Hematopoietic multipotent progenitor cell treated with erythropoietin and hydrocortisone succinate and interleukin-3 and kit ligand, for 4 days (in vitro differentiated cells): ENCODE data around the gene LETM1.
A peak's percentile ranks its signal among the peaks of the same experiment; 100 is the strongest.

Experiments
- DNase-seq: peaks from one replicate; pipeline ENCODE4 v3.0.0-alpha.2; 2015

LETM1 gene

DNA sequence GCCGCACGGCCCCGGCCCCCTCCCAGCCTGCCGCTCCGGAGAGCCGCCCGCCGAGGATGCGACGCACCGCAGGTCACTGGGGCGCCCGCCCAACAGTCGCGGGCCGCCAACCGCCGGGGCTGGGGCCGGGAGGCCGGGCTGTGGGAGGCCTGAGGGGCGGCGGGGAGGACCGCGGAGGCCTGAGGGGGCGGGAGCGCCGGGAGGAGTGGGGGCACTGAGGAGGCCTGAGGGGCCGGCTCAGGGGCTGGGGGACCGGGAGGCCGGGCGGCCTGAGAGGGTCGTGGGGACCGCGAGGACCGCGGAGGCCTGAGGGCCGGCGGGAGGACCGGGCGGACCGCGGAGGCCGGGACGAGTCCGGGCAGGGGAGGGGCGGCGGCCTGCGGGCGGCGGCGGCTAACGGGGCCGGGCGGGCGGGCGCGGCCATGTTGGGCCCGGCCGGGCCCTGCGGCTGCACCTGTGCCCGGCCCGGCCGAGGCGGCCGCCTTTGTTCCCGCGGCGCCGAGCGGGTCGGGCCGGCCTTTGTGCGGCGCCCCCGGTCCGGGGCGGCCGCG, 15.6 kb upstream of the LETM1 start:
- DNase-seq: peak; percentile 65

DNA sequence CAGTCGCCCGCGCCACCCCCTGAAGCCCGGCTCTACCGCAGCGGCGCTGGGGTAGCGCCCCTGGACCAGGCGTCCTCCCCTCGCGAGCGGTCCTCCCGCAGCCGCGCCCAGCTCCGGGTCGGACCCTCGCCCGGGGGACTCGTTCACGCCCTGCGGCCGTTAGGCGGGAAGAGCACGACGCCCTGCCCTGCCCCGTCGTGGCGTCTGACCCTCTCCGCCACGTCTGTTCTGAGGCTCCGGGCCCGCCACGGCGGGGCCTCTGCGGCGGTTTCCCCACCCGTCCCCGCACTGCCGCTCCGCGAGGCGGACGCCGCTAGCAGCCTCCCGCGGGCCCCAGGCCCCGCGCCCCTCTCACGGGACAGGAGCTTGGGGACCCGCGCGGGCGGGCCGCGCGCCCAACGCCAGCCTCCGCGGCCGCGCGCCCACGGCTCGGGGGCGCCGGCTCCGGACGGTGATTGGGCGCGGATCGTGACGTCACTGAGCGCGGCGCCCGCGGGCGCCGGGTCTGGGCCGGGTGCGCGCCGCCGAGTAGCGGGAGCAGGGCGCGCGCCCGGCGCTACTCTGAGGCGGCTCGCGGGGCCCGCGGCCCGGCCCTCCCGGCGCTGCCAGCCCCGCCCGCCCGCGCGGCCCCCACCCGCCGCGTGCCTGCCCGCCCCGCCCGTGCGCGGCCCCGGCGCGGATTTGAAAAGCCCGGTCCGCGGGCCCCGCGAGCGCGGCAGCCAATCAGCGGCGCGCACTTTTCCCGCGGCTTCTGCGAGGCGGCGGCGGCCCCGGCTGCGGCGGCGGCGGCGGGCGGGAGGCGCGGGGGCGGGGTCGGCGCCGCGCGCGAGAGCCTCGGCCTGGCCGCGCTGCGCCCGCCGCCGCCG, 14.9 kb upstream of the LETM1 start, which contains the start of gene NSD2:
NSD2 (plus strand) TSS at position 816 of the 866 bp plus-strand sequence. CDS start 29,262 bp downstream, outside the sequence.
- DNase-seq: peak; percentile 95

DNA sequence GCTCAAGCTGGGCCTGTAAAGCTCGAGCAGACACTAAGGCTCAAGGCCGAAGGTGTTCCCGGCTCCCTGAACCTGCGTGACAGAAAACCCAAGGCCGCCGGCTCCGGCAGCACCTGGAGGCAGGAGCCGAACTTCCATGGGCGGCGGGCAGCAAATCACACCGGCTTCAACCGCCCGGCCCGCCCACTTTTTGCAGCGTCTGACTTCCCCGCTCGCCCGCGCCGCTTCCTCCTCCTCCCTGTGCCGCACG, 14.3 kb upstream of the LETM1 start:
- peak; percentile 95 for DNase-seq

DNA sequence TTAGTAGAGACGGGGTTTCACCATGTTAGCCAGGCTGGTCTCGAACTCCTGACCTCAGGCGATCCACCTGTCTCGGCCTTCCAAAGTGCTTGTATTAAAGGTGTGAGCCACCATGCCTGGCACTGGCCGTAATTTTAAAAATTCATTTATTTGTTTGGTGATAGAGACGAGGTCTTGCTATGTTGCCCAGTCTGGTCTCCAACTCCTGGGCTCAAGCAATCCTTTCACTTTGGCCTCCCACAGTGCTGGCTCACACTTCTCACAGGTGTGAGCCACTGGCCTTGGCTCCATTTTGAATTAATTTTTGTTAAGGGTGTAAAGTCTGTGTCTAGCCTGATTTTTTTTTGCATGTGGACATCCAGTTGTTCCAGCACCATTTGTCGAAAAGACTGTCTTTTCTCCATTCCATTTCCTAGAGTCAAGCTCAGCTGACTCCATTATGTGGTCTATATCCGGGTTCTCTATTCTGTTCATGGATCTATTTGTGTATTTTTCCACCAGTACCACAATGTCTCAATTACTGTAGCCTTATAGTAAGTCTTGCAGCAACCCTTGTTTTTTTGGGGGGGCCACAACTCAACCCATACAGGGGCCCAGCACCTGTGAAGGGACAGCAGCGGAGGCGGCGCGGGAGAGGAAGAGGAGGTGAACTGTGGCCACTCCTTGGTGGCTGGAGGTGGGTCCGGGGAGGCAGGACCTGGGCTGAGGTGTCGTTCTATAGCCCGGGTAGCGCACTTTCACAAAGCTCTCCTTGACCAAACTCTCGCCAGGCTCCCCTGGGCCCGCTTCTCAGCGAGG, 13.8 kb upstream of the LETM1 start:
- DNase-seq: no peak

DNA sequence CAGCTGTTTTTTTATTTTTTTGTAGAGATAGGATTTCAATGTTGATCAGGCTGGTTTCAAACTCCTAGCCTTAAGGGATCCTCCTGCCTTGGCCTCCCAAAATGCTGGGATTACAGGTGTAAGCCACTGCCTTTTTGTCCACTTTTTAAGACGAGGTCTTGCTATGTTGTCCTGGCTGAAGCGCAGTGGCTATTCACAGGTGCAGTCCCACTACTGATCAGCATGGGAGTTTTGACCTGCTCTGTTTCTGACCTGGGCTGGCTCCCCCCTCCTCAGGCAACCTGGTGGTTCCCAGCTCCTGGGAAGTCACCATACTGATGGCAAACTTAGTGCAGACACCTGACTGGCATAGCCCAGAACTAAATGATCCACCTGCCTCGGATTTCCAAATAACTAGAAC, 13.0 kb upstream of the LETM1 start:
- DNase-seq: no peak

DNA sequence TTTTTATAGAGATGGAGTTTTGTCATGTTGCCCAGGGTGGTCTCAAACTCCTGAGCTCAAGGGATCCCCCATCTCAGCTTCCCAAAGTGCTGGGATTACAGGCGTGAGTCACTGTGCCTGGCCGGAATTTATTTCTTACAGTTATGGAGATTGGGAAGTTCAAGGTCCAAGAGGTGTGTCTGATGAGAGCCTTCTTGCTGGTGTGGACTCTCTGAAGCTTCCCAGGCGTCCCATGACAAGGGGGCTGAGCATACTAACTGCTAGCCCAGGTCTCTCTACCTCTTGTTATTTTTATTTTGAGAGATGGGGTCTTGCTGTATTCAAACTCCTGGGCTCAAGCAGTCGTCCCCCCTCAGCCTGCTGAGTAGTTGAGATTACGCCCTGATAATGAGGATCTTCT, 12.3 kb upstream of the LETM1 start:
- DNase-seq: no peak

DNA sequence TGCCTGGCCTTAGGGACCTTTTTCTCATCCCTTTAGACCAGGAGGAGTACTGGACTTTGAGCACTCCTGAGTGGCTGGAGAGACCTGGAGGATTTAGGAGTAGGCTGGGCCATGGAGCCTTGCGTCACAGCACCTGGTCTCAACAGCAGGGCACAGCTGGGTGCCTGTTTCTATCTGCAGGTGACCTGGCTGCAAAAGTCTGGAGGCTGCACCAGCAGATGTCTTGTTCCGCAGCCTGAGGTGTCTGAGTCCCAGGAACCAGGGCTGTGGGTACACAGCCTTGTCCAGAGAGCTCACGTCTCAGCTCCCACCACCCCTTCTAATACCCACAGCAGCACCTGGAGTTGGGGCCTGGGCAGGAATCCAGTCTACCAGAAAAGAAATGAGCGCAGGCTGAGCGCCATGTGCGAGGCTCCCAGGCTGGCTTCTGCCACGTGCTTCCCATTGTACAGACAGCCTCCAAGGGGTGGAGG, 10.3 kb upstream of the LETM1 start:
- DNase-seq: no peak

DNA sequence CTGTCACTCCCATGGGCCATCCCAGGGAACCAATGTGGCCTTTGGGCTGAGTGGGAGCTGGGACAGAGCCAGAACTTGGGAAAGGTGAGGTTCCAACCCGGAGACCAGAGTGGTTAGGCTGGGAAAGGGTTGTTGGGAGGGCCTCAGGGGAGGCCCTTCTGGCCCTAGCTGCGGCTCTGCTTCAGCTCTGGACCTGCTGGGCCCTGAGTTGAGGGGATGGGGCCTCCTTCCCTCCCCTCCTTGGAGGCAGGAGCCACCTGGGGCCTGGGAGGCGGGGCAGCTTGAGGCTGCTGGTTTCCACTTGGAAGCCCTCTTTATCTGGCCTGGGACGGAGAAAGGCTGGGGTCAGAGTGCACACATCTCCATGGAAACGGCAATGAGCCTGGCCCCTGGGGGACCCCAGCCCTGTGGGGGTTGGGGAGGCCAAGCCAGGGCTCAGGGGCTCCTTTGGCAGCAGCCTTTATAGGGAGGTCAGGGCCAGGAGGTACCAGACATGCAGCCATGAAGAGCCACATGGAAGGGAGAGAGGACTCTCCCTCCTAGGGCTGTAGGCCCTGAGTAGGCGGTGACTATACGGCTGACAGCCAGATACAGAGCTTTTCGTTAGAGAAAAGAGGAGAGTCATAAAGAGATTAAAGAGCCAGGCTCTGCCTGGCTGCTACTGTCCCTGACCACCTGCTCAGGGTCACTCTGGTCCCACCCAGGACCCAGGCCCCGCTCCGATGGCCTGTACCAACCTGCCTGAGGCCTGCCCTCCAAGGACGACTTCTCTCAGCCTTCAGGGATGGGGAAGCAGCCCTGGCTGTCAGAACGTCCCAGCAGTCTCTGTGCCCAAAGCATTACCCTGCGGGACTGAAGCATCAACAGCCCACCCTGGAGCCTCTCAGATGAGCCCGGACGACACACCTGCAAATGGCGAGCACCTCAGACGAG, 8.4 kb upstream of the LETM1 start:
- no peak for DNase-seq

DNA sequence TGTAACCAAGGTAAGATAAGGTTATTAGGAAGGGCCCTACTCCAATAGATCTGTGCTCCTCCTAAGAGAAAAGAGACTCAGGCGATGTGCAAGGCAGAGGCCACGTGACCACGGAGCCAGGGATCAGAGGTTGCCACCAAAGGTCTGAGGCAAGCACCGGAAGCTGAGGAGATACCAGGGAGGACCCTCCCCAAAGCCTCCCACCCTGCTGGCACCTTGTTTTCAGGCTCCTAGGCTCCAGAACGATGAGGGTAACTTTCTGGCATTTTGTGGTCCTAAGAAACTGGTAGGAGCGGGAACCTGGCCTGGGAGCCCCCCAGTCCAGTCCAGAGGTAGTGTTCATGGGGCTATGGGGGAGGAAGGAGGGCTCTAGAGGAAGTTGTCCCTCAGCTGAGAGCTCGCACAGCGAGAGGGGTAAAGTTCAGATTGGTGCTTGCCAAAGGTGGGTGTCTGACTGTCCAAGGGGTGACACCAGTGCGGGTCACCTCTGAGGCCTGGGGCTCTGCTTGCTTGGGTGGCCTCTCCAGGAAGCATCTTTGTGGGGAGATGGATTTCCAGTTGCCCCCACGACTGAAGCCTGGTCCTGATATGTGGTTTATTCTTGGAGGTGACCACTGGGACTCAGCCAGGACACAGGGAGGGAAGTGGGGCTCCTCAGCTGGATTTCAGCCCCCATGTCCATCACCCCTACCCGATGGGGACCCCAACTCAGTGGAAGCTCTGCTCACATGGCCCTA, 7.5 kb upstream of the LETM1 start:
- no peak for DNase-seq

DNA sequence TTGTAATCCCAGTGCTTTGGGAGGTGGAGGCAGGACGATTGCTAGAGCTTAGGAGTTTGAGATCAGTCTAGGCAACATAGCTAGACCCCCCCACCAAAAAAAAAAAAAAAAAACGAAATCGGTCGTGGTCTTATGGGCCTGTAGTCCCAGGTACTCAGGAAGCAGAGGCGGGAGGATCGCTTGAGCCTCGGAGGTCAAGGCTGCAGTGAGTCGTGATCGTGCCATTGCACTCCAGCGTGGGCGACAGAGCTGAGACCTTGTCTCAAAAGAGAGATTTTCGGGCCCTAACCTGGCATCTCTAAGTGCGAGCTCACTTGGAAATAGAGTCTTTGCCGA, 7.0 kb upstream of the LETM1 start:
- no peak for DNase-seq

DNA sequence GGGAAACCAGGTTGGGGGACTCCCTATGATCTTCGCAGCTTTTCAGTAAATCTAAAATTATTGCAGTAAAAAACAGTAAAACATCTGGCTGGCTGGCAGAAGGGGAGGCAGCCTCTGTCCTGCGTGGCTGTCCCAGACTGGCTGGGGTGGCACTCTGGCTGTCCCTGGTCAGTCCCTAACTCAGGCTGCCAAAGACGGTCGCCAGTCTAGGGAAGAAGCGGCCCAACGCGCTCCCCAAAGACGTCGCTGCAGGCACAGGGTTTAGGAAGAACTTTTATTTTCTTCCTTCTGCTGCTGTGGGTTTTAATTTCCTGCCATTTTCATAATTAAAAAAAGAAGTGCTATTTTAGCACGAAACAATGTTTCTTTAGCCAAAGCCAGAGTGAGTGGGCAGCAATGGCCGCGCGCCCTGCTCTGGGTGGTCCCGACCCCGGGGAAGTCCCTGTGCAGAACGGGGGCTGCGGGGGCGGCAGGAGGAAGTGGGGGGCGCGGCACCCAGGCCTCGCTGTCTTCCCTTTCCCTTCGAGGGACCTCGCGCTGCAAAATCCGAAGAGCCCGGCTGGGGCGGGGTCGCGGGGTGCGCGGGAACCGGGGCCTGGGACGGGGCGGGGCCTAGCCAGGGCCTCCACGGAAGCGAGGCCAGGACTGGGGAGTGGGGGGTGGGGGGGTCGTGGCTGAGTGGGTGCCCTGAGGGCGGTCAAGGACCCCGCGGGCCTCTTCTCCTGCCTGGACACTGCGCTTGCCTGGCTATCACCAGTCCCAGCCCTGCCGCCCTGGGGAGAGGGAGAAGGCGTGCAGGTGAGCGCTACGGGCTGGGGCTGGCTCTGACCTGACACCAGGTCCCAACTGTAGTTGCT, 6.3 kb upstream of the LETM1 start:
- peak; percentile 64 for DNase-seq

DNA sequence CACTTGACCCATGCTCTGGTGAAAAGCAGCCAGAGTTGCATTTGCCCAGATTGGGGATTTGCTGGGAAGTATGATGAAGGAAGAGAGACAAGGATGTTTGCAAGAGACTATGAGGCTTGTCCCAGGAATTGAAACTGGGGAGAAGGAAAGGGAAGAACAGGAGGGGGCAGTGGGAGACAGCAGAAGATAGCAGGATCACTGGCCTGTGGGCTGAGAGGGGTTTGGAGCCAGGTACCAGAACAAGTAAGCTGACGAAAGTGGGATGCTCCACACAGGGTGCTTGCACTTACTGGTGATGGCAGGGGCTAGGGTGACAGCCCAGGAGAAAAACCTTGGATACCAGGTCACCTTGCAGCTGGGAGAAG, 3.4 kb upstream of the LETM1 start:
- DNase-seq: no peak

DNA sequence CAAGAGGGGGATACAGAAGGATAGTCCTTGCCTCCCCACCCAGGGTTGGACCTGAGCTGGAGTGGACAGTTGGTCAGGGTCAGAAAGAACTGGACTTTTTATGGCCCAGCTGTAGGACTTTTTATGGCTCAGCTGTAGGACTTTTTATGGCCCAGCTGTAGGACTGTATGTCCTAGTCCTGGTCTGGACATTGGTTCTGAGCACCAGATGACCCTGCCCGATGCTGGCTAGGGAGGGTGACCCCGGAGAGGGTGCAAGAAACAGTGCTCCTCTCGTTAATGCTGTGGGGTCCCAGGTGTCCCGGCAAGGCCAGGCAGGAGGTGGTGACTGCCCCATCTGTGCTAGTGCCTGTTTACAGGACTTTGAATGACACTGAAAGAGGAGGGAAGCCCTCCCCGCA, 2.0 kb upstream of the LETM1 start:
- no peak for DNase-seq

DNA sequence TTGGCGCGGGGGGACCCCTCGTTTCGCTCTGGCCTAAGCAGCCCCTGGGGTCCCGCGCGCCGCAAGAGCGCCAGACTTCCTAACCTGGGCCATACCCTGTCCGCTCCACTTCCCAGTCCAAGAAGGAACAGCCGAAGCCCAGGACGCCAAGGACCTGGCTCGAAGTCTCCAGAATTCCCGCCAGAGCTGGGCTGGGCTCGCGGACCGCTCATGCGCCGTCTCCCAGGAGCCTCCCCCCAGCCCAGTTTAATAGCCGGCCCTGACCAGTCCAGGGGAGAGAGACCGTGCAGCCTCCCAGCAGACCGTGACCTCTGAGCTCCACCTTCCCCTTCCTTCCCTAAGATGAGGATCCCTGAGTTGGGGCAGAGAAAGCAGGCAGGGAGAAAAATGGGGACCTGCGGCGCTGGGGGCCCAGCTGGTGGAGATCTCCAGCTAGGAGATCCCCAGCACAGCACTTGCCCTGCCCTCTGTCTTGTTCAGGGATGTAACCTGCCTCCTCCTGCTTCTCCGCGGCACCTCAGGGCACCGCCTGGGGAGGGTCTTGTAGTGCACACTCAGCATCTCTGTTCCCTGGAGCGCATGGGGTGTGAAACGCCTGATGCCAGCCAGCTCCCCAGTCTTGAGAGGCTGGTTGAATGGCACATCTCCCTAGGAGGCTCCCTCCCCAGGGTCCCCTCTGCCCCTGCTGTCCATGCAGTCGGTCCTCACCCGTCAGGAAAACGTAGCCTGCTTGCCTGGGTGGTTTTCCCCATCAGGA, 1.2 kb upstream of the LETM1 start:
- DNase-seq: peak; percentile 26

DNA sequence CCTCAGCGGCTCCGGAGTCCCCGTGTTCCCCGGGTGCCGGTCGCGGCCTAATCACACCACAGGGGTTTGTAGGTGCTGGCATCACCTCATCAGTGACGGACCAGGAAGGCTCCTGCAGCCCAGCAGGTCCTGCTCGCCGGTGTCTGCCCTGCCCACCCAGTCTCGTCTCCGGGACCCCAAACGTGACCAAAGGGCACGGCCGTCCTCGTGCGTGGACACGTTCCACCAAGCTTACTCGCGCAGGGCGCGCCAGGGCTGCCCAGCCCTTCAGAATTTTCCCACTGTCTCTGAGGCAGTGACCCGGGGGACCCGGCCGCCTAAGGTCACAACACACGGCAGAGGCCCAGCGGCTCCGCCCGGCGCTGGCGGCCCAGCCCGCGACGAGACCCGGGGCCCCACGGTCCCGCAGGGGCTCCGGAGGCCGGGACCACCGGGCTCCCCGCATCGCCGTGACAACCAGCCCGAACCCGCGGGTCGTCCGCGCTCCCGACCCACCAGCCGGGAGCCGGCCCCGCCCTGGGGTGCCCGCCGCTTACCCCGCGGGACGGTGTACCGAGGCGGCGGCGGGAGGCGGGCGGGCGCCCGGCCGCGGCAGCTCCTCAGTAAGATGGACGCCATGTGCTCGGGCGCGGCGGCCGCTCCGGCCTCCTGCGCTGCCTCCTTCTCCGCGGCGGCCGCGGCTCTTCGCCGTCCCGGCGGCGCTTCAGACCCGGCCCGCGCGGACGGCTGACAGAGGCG, 454 bp downstream of the LETM1 start:
- DNase-seq: peak; percentile 47

DNA sequence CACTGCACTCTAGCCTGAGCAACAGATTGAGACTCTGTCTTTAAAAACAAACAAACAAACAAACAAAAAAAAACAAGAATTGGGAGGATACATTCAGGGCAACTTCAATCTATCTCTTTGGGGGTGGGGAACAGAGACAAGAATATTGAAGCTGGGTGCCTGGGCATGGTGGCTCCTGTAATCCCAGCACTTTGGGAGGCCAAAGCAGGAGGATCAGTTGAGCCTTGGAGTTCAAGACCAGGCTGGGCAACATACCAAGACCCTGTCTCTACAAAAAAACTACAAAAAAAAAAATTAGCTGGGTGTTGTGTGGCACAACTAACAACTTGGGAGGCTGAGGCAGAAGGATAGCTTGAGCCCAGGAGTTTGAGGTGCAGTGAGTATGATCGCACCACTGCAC, 1.2 kb downstream of the LETM1 start:
- DNase-seq: no peak

DNA sequence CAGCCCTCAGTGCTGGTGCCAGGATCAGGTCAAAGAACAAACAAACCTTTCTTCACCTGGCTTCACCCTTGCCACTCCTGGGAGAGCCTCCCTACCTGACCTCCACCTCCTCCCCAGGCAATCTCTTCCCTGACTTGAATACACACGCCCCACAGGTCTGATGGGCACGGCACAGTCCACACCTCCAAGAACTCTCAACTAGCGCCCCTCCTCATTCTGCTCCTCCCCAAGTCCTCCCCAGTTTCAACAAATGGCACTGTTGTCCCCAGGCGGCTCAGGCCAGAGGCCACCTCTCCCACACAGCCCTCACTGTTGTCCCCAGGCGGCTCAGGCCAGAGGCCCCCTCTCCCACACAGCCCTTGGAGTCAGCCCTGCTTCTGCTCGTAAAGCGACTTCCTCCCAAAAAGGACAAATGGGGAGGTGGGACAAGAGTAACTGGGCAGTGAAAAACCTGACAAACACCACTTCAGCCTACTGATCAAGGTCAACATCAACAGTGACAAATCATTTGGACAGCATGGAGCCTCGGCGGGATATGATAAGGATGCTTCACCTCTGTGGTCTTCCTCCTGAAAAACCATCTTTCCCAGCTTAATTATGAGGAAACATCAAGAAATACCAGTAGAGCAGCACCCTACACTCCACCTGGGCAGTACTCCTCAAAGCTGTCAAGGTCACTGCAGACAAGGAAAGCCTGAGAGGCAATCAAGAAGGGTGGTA, 2.9 kb downstream of the LETM1 start:
- no peak for DNase-seq

DNA sequence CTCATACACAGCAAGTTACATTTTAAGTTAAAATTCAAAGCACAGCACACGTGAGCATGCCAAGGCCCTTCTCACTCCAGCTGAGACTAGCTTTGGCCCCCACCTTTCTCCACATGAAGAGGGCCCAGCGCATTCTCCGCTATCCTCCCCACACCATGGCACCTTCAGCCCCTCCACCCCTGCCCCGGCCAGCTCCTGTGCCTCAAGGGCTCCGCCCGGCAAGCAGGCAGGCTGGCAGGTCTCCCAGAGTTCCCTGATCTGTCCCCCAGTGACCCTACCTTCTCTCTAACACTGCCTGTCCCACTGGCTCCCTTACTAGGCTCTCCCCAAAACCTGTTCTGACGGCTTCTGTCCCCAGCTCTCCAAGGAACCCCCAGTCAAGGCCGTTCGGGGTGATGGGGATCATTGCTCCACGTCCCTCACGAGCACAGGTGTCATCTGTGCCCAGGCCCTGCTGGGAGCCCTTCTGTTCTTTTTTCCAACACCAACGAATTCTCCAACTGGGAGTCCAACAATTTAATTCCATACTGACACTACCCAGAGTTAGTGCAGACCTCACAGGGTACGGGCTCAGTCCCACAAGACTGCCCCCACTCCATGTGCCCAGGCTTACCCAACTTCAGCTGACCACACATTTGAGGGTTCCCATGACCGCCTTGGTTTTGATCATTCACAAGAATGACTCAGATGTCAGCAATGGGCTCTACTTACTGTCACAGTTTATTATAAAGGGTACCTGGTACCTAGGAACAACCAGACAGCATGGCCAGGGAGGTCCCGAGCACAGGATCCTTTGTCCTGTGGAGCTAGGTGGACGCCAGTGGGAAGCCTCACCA, 4.2 kb downstream of the LETM1 start:
- DNase-seq: peak; percentile 55
